WTC11 (cell line): ENCODE data around the gene COL27A1. TPM values are rescaled to one million over a fixed set of nuclear protein-coding genes. Genes with fewer than 3 reads are reported as not detected.

Source experiments
- ATAC-seq: fragments of 200-7000 bp; cut with Tn5 transposase; 2 replicates; pipeline ENCODE4 v1.10.0; 2021; ENCODE audit warnings: mild to moderate bottlenecking, moderate library complexity
- CTCF ChIA-PET: fragments of 300-600 bp; sonication (Branson Sonifier 250); formaldehyde crosslinking; loops from one replicate; lab custom pipeline; 2021; ENCODE audit warnings: antibody characterized with exemption; lab: Charles Lee
- POLR2A ChIA-PET: fragments of 350-600 bp; sonication (Branson Sonifier 250); formaldehyde crosslinking; loops from one replicate; lab custom pipeline; 2021; ENCODE audit warnings: antibody characterized with exemption; lab: Charles Lee
- DNase-seq: peaks from one replicate; pipeline ENCODE4 v3.0.0; 2021; ENCODE audit warnings: low spot score
- H3K27ac Mint-ChIP-seq: 2 replicates; pipeline ENCODE4 v1.8.0; 2021; ENCODE audit warnings: mixed read lengths
- H3K27me3 Mint-ChIP-seq: 2 replicates; pipeline ENCODE4 v1.8.0; 2021; ENCODE audit warnings: low read depth, mild to moderate bottlenecking, moderate library complexity, mixed read lengths
- H3K36me3 Mint-ChIP-seq: 2 replicates; pipeline ENCODE4 v1.8.0; 2021; ENCODE audit warnings: mixed read lengths
- H3K4me1 Mint-ChIP-seq: 2 replicates; pipeline ENCODE4 v1.8.0; 2022; ENCODE audit warnings: mixed read lengths
- H3K4me3 Mint-ChIP-seq: 2 replicates; pipeline ENCODE4 v1.8.0; 2021; ENCODE audit warnings: mild to moderate bottlenecking, moderate library complexity, mixed read lengths
- H3K9me3 Mint-ChIP-seq: 2 replicates; pipeline ENCODE4 v1.8.0; 2021; ENCODE audit warnings: mixed read lengths
- CREB1 ChIP-seq: sonication (generic); formaldehyde crosslinking; IDR thresholded peaks from 2 replicates; pipeline ENCODE4 v1.8.0; 2023; ENCODE audit warnings: mild to moderate bottlenecking, missing genetic modification reagents
- E2F1 ChIP-seq: sonication (generic); formaldehyde crosslinking; IDR thresholded peaks from 2 replicates; pipeline ENCODE4 v1.8.0; 2022; ENCODE audit warnings: mild to moderate bottlenecking, missing genetic modification reagents
- ELF4 ChIP-seq: sonication (generic); formaldehyde crosslinking; IDR thresholded peaks from 2 replicates; pipeline ENCODE4 v1.8.1; 2022; ENCODE audit warnings: low read depth, mild to moderate bottlenecking, moderate library complexity, missing genetic modification reagents
- ESRRA ChIP-seq: sonication (generic); formaldehyde crosslinking; IDR thresholded peaks from 2 replicates; pipeline ENCODE4 v1.8.1; 2022; ENCODE audit warnings: mild to moderate bottlenecking, missing genetic modification reagents, borderline replicate concordance
- FOXP1 ChIP-seq: sonication (generic); formaldehyde crosslinking; IDR thresholded peaks from 2 replicates; pipeline ENCODE4 v1.8.0; 2022; ENCODE audit warnings: missing genetic modification reagents, mild to moderate bottlenecking, moderate library complexity, borderline replicate concordance
- GTF2I ChIP-seq: fragments of 250-450 bp; sonication (Bioruptor Pico); conservative IDR thresholded peaks from 2 replicates; pipeline ENCODE4 v1.4.0; 2021; ENCODE audit warnings: mild to moderate bottlenecking
- MXD4 ChIP-seq: fragments of 250-450 bp; sonication (Bioruptor Pico); IDR thresholded peaks from 2 replicates; pipeline ENCODE4 v1.8.0; 2021; ENCODE audit warnings: mild to moderate bottlenecking, moderate library complexity, borderline replicate concordance
- NR2C2 ChIP-seq: sonication (generic); formaldehyde crosslinking; IDR thresholded peaks from 2 replicates; pipeline ENCODE4 v1.8.0; 2022; ENCODE audit warnings: mild to moderate bottlenecking, missing genetic modification reagents
- SP1 ChIP-seq: sonication (generic); formaldehyde crosslinking; conservative IDR thresholded peaks from 2 replicates; pipeline ENCODE4 v1.8.1; 2022; ENCODE audit warnings: missing genetic modification reagents
- STAT6 ChIP-seq: sonication (generic); formaldehyde crosslinking; conservative IDR thresholded peaks from 2 replicates; pipeline ENCODE4 v1.8.1; 2023; ENCODE audit warnings: mild to moderate bottlenecking, low read depth, missing genetic modification reagents, moderate library complexity
- TCF7 ChIP-seq: sonication (generic); formaldehyde crosslinking; IDR thresholded peaks from 2 replicates; pipeline ENCODE4 v1.8.0; 2022; ENCODE audit warnings: mild to moderate bottlenecking, low read depth, missing genetic modification reagents, moderate library complexity
- ZNF121 ChIP-seq: sonication (generic); formaldehyde crosslinking; IDR thresholded peaks from 2 replicates; pipeline ENCODE4 v1.8.0; 2023; ENCODE audit warnings: missing genetic modification reagents
- ZNF317 ChIP-seq: sonication (generic); formaldehyde crosslinking; IDR thresholded peaks from 2 replicates; pipeline ENCODE4 v1.8.1; 2023; ENCODE audit warnings: low read depth, mild to moderate bottlenecking, moderate library complexity, missing genetic modification reagents, borderline replicate concordance
- ZNF396 ChIP-seq: fragments of 250-450 bp; sonication (Bioruptor Pico); IDR thresholded peaks from 2 replicates; pipeline ENCODE4 v1.8.0; 2021; ENCODE audit warnings: mild to moderate bottlenecking, moderate library complexity, borderline replicate concordance
- total RNA-seq: library from RNA; stranded (reverse); gene quantifications from 3 replicates; pipeline ENCODE4 v1.2.3, GENCODE V29; 2021
- TF ChIP-seq, protein P1 (sequence below): fragments of 250-450 bp; sonication (Bioruptor Pico); IDR thresholded peaks from 2 replicates; pipeline ENCODE4 v2.1.2; 2022; ENCODE audit warnings: mild to moderate bottlenecking, moderate library complexity
- TF ChIP-seq, protein P2 (sequence below): sonication (generic); formaldehyde crosslinking; IDR thresholded peaks from 2 replicates; pipeline ENCODE4 v1.8.1; 2023; ENCODE audit warnings: mild to moderate bottlenecking, missing genetic modification reagents, moderate library complexity

The COL27A1 gene
- total RNA-seq, 1 experiment from 2014 or later = 47.5 TPM

DNA sequence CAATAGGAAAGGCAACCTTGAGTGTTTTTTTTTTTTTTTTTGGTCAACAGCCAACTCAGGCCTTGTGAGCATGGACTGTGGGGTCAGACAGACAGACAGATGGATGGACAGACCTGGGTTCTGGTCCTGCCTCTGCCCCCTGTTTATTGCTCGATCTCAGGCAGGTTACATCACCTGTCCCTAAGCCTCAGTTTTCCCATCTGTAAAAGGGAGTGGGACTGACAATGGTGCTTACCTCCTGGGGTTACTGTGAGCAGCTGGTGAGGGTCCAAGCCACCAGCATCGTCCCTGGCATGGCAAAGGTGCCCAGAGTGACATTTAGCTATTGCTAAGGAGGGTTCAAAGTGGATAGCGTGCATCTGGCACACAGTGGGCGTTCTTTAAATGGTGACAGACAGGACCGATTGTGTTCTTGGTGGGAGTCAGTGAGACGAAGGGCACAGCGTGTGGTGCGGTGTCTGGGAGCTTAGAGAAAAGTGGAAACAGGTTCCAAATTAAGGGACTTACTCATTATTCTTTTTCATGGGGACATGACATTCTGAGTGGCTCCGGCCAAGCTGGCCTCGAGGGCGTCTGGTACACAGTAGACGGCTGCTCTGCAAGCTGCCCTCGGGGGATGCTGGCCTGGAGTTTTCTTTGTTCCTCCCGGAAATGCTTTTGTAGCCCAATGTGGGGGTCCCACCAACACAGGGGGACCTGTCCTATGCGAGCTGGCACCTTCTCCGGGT, 72.1 kb downstream of the COL27A1 start:
- Mint-ChIP-seq H3K4me3 (no peak overlapping the region), H3K36me3 (no peaks in the 10 kb centered on the region), H3K4me1 (peaks cover 28% of the 10 kb centered on the region), H3K27me3 (no peaks in the 10 kb centered on the region), H3K9me3 (no peaks in the 10 kb centered on the region), H3K27ac (no peak overlapping the region)
- ATAC-seq = no peak
- ChIA-PET CTCF (interaction anchor here (1.1 to 4.5 kb wide), 4 partner anchors 45 to 131 kb away, joined by 3 to 18 read pairs (median 4); no protein-coding TSS in a partner anchor), POLR2A (no interaction called here)
- DNase-seq = no peak
- TF ChIP-seq SP1 (no peak), ZNF396 (no peak)

DNA sequence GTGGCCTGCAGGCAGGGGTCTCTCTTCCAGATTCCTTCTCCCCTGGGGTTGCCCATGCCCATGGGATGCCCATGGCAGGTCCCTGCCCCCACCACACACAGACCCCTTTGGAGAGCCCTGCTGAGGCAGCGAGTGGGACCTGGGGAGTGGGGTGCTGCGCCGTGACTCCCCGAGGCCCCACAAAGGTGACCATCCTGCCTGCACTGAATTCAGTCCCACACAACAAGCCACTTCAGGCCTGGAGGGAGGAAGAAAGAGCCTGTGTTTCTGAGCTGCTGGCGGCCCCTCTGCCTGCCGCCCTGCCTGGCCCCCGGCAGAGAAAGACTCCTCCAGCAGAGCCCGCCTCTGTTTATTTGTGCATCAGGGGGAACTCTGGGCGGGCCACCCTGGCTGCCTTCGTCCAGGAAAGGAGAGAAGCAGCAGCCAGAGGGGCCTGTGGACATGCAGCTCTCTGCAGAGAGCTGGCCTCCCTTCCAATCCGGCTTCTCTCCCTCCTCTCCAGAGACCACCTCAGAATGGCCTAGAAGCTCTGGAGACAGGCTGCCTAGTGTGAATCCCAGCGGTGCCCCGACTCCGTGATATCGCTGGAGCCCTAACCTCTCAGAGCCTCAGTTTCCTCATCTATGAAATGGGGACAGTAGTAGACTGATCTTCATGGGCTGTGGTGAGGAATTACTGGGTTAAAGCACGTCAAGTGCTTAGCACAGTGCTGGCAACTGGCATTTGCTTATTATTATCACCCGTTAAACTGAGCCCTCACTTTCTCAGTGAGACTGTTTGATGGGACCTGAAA, 72.9 kb downstream of the COL27A1 start:
- H3K9me3 Mint-ChIP-seq = no peaks in the 10 kb centered on the region
- no peaks in the 10 kb centered on the region for H3K36me3 Mint-ChIP-seq
- peaks cover 28% of the 10 kb centered on the region for H3K4me1 Mint-ChIP-seq
- no peak for ATAC-seq
- H3K27ac Mint-ChIP-seq = peak overlapping the region; percentile 23; the same call in 1 of the 2 replicates
- ChIA-PET CTCF (interaction anchor here (1.1 to 4.5 kb wide), 4 partner anchors 44 to 132 kb away, joined by 3 to 18 read pairs (median 4); no protein-coding TSS in a partner anchor), POLR2A (no interaction called here)
- no peak overlapping the region for H3K4me3 Mint-ChIP-seq
- TF ChIP-seq FOXP1 = 0 out of 2 replicates have a peak, but pooled peaks have one; percentile 40
- TF ChIP-seq GTF2I (CRISPR knock-in tag) = 0 out of 2 replicates have a peak, but pooled peaks have one; percentile 51
- TF ChIP-seq E2F1 = no peak
- TF ChIP-seq, all 79 proteins: peak for 2
- DNase-seq = no peak
- H3K27me3 Mint-ChIP-seq = no peaks in the 10 kb centered on the region

- Mint-ChIP-seq H3K36me3 (no peaks in the 10 kb centered on the region), H3K27ac (0 out of 2 replicates have a peak overlapping the region, but pooled peaks have one; percentile 11), H3K9me3 (no peaks in the 10 kb centered on the region), H3K4me1 (peaks cover 21% of the 10 kb centered on the region), H3K27me3 (no peaks in the 10 kb centered on the region), H3K4me3 (no peak overlapping the region)
- ATAC-seq (peak; percentile 40), DNase-seq (no peak)
- POLR2A ChIA-PET = no interaction called here
- TF ChIP-seq SP1 (no peak), ZNF121 (no peak), ZNF317 (CRISPR knock-in tag) (no peak), ESRRA (no peak), TCF7 (CRISPR knock-in tag) (no peak), NR2C2 (CRISPR knock-in tag) (no peak), MXD4 (CRISPR knock-in tag) (no peak), ELF4 (CRISPR knock-in tag) (no peak), STAT6 (CRISPR knock-in tag) (no peak), GTF2I (CRISPR knock-in tag) (no peak), CREB1 (CRISPR knock-in tag) (no peak)
- TF ChIP-seq, protein P1, sequence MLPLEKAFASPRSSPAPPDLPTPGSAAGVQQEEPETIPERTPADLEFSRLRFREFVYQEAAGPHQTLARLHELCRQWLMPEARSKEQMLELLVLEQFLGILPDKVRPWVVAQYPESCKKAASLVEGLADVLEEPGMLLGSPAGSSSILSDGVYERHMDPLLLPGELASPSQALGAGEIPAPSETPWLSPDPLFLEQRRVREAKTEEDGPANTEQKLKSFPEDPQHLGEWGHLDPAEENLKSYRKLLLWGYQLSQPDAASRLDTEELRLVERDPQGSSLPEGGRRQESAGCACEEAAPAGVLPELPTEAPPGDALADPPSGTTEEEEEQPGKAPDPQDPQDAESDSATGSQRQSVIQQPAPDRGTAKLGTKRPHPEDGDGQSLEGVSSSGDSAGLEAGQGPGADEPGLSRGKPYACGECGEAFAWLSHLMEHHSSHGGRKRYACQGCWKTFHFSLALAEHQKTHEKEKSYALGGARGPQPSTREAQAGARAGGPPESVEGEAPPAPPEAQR (CRISPR knock-in tag) = no peak
- TF ChIP-seq, protein P2, sequence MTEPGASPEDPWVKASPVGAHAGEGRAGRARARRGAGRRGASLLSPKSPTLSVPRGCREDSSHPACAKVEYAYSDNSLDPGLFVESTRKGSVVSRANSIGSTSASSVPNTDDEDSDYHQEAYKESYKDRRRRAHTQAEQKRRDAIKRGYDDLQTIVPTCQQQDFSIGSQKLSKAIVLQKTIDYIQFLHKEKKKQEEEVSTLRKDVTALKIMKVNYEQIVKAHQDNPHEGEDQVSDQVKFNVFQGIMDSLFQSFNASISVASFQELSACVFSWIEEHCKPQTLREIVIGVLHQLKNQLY (CRISPR knock-in tag) = no peak
- CTCF ChIA-PET = interaction anchor here (1.5 to 4.5 kb wide), 2 partner anchors 121 to 147 kb away, joined by 3 to 18 read pairs; no protein-coding TSS in a partner anchor
Observed at GRCh38 chr9:114229295-114229694, 74.0 kb downstream of the COL27A1 start.
